Measurements from ENCODE around the gene SLIT3.

Gene SLIT3

GRCh38 chr5:168944004-168944403, 356.9 kb downstream of the SLIT3 start:
- no peak for DNase-seq

GRCh38 chr5:168943091-168943884, 357.7 kb downstream of the SLIT3 start:
- TF ChIP-seq GATA1 (IDR thresholded peaks at IDR 0.05; ENCODE audit: low read depth, low read length) (no peak), POLR2A (IDR thresholded peaks at IDR 0.05; ENCODE audit: low read length) (no peak)
- DNase-seq = no peak

More at GRCh38 chr5:168944004-168944403, 356.9 kb downstream of the SLIT3 start:
- TF ChIP-seq GATA1 (IDR thresholded peaks at IDR 0.05; ENCODE audit: low read depth, low read length) (no peak), POLR2A (IDR thresholded peaks at IDR 0.05; ENCODE audit: low read length) (no peak)

DNA sequence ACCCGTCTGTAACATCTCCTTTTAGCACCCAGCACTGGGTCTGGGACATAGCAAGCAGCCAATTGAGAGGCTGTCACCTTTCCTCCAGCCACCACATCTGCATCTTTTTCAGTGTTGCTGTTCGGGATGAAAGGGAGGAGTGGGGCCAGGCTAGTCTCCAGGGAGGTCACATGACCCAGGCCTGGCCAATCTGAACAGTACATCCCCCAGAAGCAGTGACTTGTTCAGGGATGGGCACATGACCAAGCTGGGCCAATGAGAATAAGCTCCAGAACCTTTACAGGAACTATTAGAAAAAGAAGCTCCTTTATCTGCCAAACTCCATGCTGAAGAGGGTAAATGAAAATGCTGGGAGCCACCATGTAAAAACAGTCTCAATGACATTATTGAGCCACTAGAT, 359.0 kb downstream of the SLIT3 start:
- DNase-seq = peak; percentile 17 to 37

GRCh38 chr5:168940712-168941111, 360.2 kb downstream of the SLIT3 start:
- no peak for TF ChIP-seq GATA1 (IDR thresholded peaks at IDR 0.05; ENCODE audit: low read depth, low read length)
- no peak for TF ChIP-seq POLR2A (IDR thresholded peaks at IDR 0.05; ENCODE audit: low read length)
- DNase-seq = no peak

More for the DNA sequence above, 359.0 kb downstream of the SLIT3 start:
- TF ChIP-seq POLR2A (IDR thresholded peaks at IDR 0.05; ENCODE audit: low read length) = no peak
- no peak for TF ChIP-seq GATA1 (IDR thresholded peaks at IDR 0.05; ENCODE audit: low read depth, low read length)

DNA sequence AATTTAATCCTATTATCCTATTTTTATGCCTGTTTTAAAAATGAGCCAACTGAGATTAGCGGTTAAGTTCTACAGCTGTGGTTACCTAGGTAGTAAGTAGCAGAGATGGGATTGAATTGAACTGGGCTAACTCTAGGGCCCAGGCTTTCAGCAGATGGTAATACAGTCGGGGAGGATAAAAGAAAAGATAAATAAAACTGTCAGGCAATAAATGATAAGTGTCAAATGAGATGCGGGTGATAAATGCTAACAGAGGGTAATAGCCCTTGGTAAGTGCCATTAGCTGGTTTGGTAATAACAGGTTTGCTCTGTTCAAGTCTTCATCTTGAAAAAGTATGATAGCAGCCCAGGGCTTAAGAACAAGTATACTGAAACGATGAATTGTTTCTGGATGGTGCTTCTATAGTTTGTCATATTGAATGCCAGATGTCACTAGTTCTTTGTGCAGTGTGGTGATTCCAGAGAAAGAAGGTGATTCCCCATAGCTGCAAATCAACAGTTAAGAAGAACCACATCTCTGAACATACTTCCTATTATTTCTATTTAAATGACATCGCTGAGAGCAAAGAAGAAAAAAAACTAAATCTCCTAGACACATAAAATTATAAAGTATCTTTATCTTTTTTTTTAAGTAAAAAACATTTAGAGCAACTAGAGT, 360.9 kb downstream of the SLIT3 start:
- DNase-seq = no peak
- no peak for TF ChIP-seq GATA1 (IDR thresholded peaks at IDR 0.05; ENCODE audit: low read depth, low read length)
- no peak for TF ChIP-seq POLR2A (IDR thresholded peaks at IDR 0.05; ENCODE audit: low read length)

GRCh38 chr5:168939156-168939800, 361.7 kb downstream of the SLIT3 start:
- TF ChIP-seq POLR2A (IDR thresholded peaks at IDR 0.05; ENCODE audit: low read length) (no peak), GATA1 (IDR thresholded peaks at IDR 0.05; ENCODE audit: low read depth, low read length) (no peak)

DNA sequence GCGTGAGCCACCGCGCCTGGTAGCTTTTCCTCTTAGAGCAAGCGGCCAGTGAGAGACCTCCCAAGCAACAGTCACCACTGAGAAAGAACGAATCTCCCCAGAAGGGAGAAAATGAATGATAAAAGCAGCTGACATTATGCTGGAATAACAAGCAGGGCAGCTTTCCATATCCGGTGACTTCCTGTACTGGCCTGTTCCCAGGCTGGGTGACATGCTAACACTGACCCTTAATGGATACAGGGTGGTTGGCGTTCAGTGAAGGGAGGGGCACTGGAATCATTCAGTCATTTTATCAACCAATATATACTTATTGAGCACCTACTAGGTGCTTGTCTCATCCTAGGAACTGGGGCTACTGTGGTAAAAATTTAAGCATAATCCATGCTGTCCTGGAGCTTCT, 364.4 kb downstream of the SLIT3 start:
- no peak for TF ChIP-seq POLR2A (IDR thresholded peaks at IDR 0.05; ENCODE audit: low read length)
- no peak for TF ChIP-seq GATA1 (IDR thresholded peaks at IDR 0.05; ENCODE audit: low read depth, low read length)
- no peak for DNase-seq

More at GRCh38 chr5:168939156-168939800, 361.7 kb downstream of the SLIT3 start:
- no peak for DNase-seq

- TF ChIP-seq POLR2A (IDR thresholded peaks at IDR 0.05; ENCODE audit: low read length) = no peak
- no peak for TF ChIP-seq GATA1 (IDR thresholded peaks at IDR 0.05; ENCODE audit: low read depth, low read length)
Measured at GRCh38 chr5:168935183-168935582, 365.8 kb downstream of the SLIT3 start.

DNA sequence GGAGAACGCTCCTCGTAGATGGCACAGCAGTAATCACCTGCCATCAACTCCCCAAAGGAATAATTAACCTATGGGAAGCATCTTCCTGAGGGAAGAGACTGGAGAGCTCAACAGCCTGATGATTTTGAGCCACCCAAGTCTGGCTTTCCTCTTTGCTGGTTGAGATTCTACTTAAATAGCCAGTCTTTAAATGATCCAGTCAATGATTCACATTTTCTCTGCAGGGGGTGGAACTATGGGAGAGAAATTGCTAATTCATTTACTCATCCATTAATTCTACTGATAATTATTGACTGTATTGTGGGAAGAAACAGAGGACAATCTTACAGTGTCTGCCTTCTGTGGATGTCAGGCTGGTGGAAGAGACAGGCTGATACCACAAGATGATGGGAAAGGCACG, 366.8 kb downstream of the SLIT3 start:
- DNase-seq = no peak
- TF ChIP-seq POLR2A (IDR thresholded peaks at IDR 0.05; ENCODE audit: low read length) (no peak), GATA1 (IDR thresholded peaks at IDR 0.05; ENCODE audit: low read depth, low read length) (no peak)

More at GRCh38 chr5:168935183-168935582, 365.8 kb downstream of the SLIT3 start:
- DNase-seq = no peak

DNA sequence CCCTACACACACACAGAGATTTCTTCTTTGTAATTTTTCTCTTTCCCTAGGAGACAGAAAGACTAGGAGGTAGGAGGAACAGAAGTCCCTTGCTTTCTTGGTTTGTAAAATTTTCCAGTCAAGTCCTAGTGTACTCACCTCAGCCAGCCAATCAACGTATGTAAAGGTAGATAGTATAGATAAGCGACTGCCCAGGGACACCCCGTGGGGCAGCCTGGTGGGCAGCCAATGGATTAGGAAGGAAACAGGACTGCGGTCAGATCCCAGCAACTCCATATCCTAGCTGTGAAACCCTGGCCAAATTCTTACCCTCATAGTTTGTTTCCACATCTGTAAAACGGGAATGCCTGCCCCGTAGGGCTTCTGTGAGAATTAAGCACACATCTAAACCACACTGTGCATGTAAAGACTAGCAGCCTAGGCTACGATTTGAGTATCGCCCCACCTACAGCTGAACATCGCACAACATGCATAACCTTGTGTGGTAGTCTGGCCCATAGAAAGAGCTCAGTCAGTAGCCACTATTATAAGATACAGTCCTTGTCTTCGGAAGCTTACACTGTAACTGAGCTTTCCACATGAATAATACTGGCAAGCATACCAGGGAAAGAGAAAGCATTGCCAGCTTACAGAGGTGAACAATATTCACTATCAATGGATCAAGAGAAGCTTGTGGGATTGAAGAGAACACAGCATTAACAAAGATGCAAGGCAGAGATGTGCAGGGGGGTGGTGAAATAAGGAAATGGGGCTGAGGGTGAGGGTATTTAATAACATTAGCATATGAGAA, 368.3 kb downstream of the SLIT3 start:
- DNase-seq = no peak
- TF ChIP-seq GATA1 (IDR thresholded peaks at IDR 0.05; ENCODE audit: low read depth, low read length) = no peak
- TF ChIP-seq POLR2A (IDR thresholded peaks at IDR 0.05; ENCODE audit: low read length) = no peak

GRCh38 chr5:168931638-168932345, 369.1 kb downstream of the SLIT3 start:
- no peak for DNase-seq
- TF ChIP-seq POLR2A (IDR thresholded peaks at IDR 0.05; ENCODE audit: low read length) = no peak
- no peak for TF ChIP-seq GATA1 (IDR thresholded peaks at IDR 0.05; ENCODE audit: low read depth, low read length)

DNA sequence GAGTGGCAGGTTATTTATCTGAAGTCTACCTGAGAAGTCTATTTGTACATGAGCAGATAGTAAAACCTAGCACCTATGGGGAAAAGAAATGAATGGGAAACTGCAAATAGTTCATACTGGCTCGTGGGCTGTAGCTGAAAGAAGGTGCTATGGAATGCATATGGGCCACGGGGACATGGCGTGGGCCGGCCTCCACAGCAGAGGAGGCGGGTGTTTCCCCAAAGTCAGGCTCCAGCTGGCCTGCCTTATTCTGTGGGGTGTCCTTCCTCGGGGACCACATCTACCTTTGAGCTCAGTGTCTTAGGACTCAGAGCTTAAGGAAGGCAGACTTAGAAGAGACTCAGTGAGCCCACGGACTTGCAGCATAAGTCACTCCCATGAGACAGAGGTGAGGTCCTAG, 371.3 kb downstream of the SLIT3 start:
- DNase-seq = no peak
- no peak for TF ChIP-seq GATA1 (IDR thresholded peaks at IDR 0.05; ENCODE audit: low read depth, low read length)
- TF ChIP-seq POLR2A (IDR thresholded peaks at IDR 0.05; ENCODE audit: low read length) = no peak

GRCh38 chr5:168925160-168925559, 375.8 kb downstream of the SLIT3 start:
- TF ChIP-seq GATA1 (IDR thresholded peaks at IDR 0.05; ENCODE audit: low read depth, low read length) (no peak), POLR2A (IDR thresholded peaks at IDR 0.05; ENCODE audit: low read length) (no peak)
- no peak for DNase-seq

Measured in erythroblast (primary cell).